Progenitor cell of endocrine pancreas (in vitro differentiated cells): ENCODE measurements around the gene OSBPL7. TPM values are rescaled to one million over a fixed set of nuclear protein-coding genes. Genes with fewer than 3 reads are reported as not detected.

Source experiments
- DNase-seq: peaks from one replicate; pipeline ENCODE4 v3.0.0; 2021; ENCODE audit warnings: low spot score; ENCODE audit not compliant: unreplicated experiment
- H3K27ac Mint-ChIP-seq: 2 replicates; pipeline ENCODE4 v1.8.0; 2021; ENCODE audit warnings: mild to moderate bottlenecking, moderate library complexity, mixed read lengths
- H3K27me3 Mint-ChIP-seq: 2 replicates; pipeline ENCODE4 v1.8.0; 2021; ENCODE audit warnings: mixed read lengths
- H3K36me3 Mint-ChIP-seq: 2 replicates; pipeline ENCODE4 v1.8.0; 2022; ENCODE audit warnings: mixed read lengths; ENCODE audit not compliant: insufficient read depth
- H3K4me1 Mint-ChIP-seq: 2 replicates; pipeline ENCODE4 v1.8.0; 2021; ENCODE audit warnings: low read depth, mixed read lengths
- H3K4me3 Mint-ChIP-seq: 2 replicates; pipeline ENCODE4 v1.8.0; 2021; ENCODE audit warnings: low read depth, mild to moderate bottlenecking, moderate library complexity, mixed read lengths
- H3K9me3 Mint-ChIP-seq: 2 replicates; pipeline ENCODE4 v1.8.0; 2021; ENCODE audit warnings: low read depth, mixed read lengths
- total RNA-seq: library from RNA; stranded (reverse); gene quantifications from 2 replicates; pipeline ENCODE4 v1.2.1, GENCODE V29; 2021
- TF ChIP-seq, protein P1 (sequence below): fragments of 200-600 bp; sonication (generic); IDR thresholded peaks from one replicate; pipeline ENCODE4 v1.5.0; 2021; ENCODE audit warnings: antibody characterized with exemption, mild to moderate bottlenecking; ENCODE audit not compliant: unreplicated experiment

OSBPL7 gene
- total RNA-seq, 1 donor from 2014 or later: 20.5 TPM

DNA sequence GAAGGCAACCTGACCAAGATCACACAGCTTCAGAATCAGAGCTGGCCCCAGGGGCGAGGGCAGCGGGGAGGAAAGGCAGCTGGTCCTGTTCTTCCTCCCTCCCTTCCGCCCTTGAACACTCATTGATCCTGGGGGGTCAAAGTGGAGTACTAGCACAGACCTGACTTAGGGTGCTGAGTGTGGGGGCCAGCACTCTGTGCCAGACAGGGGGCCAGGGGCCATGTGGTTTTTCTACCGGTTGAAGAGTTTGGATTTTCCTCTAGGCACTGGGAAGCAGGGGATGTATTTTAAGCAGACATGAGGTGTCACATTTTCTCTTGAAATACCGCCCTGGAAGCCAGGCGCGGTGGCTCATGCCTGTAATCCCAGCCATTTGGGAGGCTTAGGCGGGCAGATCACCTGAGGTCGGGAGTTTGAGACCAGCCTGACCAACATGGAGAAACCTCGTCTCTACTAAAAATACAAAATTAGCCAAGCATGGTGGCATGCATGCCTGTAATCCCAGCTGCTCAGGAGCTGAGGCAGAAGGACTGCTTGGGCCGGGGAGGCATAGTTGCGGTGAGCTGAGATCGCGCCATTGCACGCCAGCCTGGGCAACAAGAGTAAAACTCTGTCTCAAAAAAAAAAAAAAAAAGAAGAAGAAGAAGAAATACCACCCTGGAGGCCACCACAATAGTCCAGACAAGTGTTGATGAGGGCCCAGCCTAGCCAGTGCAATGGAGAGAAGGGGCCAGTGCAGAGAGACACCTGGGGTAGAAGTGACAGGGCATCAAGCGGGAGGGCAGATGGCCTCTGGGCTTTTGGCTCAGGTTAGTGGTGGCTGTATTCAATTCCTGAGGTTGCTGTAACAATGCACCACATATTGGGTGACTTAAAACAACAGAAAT, 15.3 kb downstream of the OSBPL7 start:
- TF ChIP-seq, protein P1, sequence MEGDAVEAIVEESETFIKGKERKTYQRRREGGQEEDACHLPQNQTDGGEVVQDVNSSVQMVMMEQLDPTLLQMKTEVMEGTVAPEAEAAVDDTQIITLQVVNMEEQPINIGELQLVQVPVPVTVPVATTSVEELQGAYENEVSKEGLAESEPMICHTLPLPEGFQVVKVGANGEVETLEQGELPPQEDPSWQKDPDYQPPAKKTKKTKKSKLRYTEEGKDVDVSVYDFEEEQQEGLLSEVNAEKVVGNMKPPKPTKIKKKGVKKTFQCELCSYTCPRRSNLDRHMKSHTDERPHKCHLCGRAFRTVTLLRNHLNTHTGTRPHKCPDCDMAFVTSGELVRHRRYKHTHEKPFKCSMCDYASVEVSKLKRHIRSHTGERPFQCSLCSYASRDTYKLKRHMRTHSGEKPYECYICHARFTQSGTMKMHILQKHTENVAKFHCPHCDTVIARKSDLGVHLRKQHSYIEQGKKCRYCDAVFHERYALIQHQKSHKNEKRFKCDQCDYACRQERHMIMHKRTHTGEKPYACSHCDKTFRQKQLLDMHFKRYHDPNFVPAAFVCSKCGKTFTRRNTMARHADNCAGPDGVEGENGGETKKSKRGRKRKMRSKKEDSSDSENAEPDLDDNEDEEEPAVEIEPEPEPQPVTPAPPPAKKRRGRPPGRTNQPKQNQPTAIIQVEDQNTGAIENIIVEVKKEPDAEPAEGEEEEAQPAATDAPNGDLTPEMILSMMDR: no peak
- Mint-ChIP-seq H3K36me3 (peaks cover 8% of the 10 kb centered on the region), H3K4me1 (peaks cover 21% of the 10 kb centered on the region), H3K27ac (no peak overlapping the region), H3K4me3 (no peak overlapping the region), H3K27me3 (peaks cover 30% of the 10 kb centered on the region), H3K9me3 (no peaks in the 10 kb centered on the region)
- no peak for DNase-seq

GRCh38 chr17:47804461-47804860, 17.1 kb downstream of the OSBPL7 start:
- peaks cover 3% of the 10 kb centered on the region for H3K4me1 Mint-ChIP-seq
- H3K27me3 Mint-ChIP-seq: peaks cover 39% of the 10 kb centered on the region
- no peaks in the 10 kb centered on the region for H3K9me3 Mint-ChIP-seq
- TF ChIP-seq, protein P1: no peak
- H3K4me3 Mint-ChIP-seq: no peak overlapping the region
- H3K36me3 Mint-ChIP-seq: peaks cover 5% of the 10 kb centered on the region
- no peak for DNase-seq
- H3K27ac Mint-ChIP-seq: no peak overlapping the region

DNA sequence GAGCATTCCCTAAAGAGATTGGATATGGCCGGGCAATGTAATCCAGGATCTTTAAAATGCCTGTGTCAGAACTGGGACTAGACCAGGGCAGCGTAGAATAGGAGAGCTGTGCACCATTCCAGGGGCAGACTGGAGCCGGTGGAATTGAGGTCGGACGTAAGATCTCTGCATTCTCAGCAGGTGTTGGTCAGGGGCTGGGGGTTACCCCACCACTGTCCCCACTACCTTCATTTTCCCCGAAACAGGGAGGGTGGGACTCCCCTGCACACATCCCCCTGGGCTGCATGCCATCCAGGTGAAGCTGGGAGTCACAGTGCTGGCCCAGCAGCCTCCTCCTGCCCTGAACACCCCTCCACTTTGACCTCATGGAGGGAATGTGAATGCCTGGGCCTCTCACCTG, 17.8 kb downstream of the OSBPL7 start:
- no peak overlapping the region for H3K27ac Mint-ChIP-seq
- H3K4me3 Mint-ChIP-seq: no peak overlapping the region
- peaks cover 5% of the 10 kb centered on the region for H3K36me3 Mint-ChIP-seq
- TF ChIP-seq, protein P1: no peak
- no peaks in the 10 kb centered on the region for H3K4me1 Mint-ChIP-seq
- H3K27me3 Mint-ChIP-seq: peaks cover 39% of the 10 kb centered on the region
- H3K9me3 Mint-ChIP-seq: no peaks in the 10 kb centered on the region
- no peak for DNase-seq

DNA sequence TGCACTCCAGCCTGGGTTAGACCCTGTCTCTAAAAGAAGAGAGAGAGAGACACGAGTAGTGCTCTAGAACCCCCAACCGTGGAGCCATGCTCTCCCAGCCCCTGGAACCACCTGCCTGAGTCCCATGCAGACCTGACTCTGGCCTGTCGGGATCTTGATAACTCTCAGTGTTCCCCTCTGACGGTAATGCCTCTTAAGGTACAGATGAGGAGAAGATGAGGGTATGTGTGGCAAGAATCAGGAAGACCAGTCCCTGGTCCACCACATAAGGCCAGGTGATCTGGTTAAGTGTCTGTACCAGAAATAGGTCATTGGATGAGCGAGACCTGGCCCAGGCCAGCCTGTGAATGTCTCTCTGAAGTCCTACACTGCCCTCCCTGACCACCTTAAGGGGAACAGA, 18.4 kb downstream of the OSBPL7 start:
- no peak overlapping the region for H3K27ac Mint-ChIP-seq
- H3K27me3 Mint-ChIP-seq: peaks cover 39% of the 10 kb centered on the region
- H3K4me3 Mint-ChIP-seq: no peak overlapping the region
- peaks cover 3% of the 10 kb centered on the region for H3K36me3 Mint-ChIP-seq
- TF ChIP-seq, protein P1: no peak
- DNase-seq: no peak
- H3K4me1 Mint-ChIP-seq: no peaks in the 10 kb centered on the region
- H3K9me3 Mint-ChIP-seq: no peaks in the 10 kb centered on the region

GRCh38 chr17:47802341-47803022, 19.1 kb downstream of the OSBPL7 start:
- Mint-ChIP-seq H3K36me3 (peaks cover 3% of the 10 kb centered on the region), H3K9me3 (no peaks in the 10 kb centered on the region), H3K27me3 (peaks cover 45% of the 10 kb centered on the region), H3K4me1 (no peaks in the 10 kb centered on the region), H3K27ac (no peak overlapping the region), H3K4me3 (no peak overlapping the region)
- TF ChIP-seq, protein P1: peak; percentile 62
- no peak for DNase-seq
